ENCODE measurements around the gene C10orf90. TPM values are rescaled to one million over a fixed set of nuclear protein-coding genes. Genes with fewer than 3 reads are reported as not detected.

The C10orf90 gene
- total RNA-seq, 1 donor from 2014 or later = not detected

DNA sequence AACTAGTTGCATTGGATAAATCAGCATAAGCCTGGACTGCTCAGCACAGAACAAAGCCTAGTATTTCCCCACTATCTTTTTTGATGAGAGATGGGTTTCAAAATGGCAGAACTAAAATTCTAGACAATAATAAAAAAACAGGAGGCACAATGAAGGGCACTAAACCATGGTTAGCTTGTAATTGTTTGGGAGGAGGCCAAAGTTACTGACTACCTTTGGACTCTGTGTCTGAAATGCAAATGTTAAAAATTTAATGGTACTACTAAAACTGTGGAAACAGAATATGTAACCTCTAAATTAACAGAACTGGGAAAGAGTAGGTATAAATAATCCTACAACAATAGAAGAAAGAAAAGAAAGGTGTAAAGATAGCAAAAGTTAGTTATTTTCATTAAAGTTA, 295.2 kb downstream of the C10orf90 start:
- no peaks in the 10 kb centered on the region for H3K27me3 Mint-ChIP-seq (ENCODE audit: insufficient read depth)
- no peak overlapping the region for H3K4me3 Mint-ChIP-seq
- intact Hi-C loops (cut with micrococcal nuclease) = no loop called here
- no peak for DNase-seq (ENCODE audit: low spot score)
- H3K9me3 Mint-ChIP-seq = peaks cover 10% of the 10 kb centered on the region
- H3K27ac Mint-ChIP-seq = no peak overlapping the region
- H3K36me3 Mint-ChIP-seq (ENCODE audit: low read depth) = no peaks in the 10 kb centered on the region
- no peaks in the 10 kb centered on the region for H3K4me1 Mint-ChIP-seq (ENCODE audit: low read depth)

Other genes with a start within 250 kb of the C10orf90 start
- 0.75 and 1.2 TPM in 2 replicates for gene DOCK1, start 234.7 kb upstream of the C10orf90 start, total RNA-seq

Data from activated T-helper 1 cell treated with anti-CD3 and anti-CD28 coated beads, Interleukin-12 subunit alpha, Interleukin-12 subunit beta, Interleukin-2, Interleukin-4 antibody, amounts not matched to agents 30 ng/mL and 10 ng/mL and 1 ng/mL, durations not matched to agents 14 hours and 24 hours and 36 hours (primary cell).